Measurements from ENCODE around the gene NELL2.

DNA sequence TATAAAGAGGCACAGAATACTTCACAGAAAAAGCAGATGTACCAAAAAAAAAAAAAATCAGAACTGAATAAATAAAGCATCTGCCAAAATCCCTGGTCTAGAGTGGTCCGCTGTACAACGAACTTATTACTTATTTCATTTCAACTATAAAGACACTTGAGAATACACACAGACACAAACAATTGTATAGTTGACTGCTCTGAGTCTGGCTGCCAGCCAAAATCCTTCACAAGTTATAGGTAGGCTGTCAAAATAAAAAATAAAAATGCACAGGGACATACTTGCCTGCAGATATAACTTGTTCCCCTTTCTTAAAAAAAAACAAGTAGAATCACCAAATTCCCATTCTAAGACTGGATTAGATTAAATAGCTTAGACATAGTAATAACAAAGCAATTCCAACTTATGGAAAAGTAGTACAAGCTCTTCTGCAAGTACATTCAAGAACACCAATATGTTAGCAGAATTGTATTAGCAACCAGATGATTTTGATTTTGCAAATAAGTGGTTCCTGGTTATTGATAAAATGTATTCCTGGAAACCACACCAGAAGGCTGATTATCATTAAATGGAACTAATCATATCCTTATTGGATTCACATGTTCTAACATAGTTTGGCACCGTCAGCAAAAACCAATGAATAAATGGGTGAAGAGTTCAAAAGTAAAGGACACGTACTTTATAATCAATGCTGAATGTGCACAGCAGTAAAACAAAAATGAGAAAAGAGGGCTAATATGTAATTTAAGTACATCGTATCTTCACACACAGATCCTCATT lies 248.5 kb downstream of the NELL2 start:
- TF ChIP-seq EZH2 (IDR thresholded peaks at IDR 0.05; ENCODE audit: low read length, missing control alignments): no peak
- TF ChIP-seq, protein P1, sequence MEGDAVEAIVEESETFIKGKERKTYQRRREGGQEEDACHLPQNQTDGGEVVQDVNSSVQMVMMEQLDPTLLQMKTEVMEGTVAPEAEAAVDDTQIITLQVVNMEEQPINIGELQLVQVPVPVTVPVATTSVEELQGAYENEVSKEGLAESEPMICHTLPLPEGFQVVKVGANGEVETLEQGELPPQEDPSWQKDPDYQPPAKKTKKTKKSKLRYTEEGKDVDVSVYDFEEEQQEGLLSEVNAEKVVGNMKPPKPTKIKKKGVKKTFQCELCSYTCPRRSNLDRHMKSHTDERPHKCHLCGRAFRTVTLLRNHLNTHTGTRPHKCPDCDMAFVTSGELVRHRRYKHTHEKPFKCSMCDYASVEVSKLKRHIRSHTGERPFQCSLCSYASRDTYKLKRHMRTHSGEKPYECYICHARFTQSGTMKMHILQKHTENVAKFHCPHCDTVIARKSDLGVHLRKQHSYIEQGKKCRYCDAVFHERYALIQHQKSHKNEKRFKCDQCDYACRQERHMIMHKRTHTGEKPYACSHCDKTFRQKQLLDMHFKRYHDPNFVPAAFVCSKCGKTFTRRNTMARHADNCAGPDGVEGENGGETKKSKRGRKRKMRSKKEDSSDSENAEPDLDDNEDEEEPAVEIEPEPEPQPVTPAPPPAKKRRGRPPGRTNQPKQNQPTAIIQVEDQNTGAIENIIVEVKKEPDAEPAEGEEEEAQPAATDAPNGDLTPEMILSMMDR (conservative IDR thresholded peaks at IDR 0.05 in 1 of 2, IDR thresholded peaks at IDR 0.05 in 1 of 2; ENCODE audit: low read depth in 1 of 2, low read length in 2 of 2): no peak
